SH-SY5Y (cell line): Measurements from ENCODE around the gene PRKCH.

Experiments
- GATA2 ChIP-seq: IDR thresholded peaks from 2 replicates; pipeline ENCODE4 v1.6.1; 2011; ENCODE audit warnings: mild to moderate bottlenecking, low read depth, low read length
- GATA3 ChIP-seq: IDR thresholded peaks from 2 replicates; pipeline ENCODE4 v1.6.1; 2011; ENCODE audit warnings: low read depth, mild to moderate bottlenecking, low read length, moderate library complexity

GRCh38 chr14:61343471-61343870 is 22.1 kb downstream of the PRKCH start:
- TF ChIP-seq GATA2 (no peak), GATA3 (no peak)
